CMK (cell line): Measurements from ENCODE around the gene SHMT2.

Source experiments
- DNase-seq: peaks from one replicate; pipeline ENCODE4 v3.0.0-alpha.2; 2010; ENCODE audit warnings: low read depth

SHMT2 gene

DNA sequence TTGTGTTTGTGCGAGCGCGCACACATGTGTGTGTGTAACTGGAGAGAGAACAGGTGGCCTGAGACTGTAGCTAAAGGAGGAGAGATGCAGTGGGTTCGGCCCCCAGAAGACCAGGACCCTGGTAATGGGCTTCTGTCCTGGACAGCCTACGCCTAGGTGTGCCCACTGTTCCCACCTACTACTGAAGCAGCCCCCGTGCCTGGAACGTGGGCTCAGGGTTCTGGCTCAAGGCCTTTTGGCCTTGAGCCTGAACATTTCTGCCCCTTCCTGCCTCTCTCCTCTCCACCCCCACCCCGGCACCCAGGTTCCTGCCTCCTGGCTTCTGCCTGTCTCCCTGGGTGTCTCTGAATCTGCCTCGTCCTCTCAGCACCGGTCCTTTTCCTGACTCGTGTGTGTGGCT lies 14.4 kb upstream of the SHMT2 start:
- DNase-seq = no peak

DNA sequence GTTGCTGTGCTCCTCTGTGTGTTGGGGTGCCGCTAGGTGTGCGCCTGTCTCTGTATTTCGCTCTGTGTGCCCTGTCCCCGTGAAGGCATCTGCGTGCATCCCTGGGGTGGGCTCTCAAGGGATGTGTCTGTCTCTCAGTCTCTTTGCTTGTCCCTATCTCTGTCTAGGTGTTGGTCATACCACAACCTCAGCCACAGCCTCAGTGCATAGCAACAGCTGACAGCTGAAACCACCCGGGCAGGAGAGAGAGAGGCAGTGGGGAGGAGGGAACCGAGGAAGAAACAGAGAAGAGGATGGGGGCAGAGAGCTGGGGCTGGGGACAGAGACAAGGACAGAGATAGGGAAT lies 13.9 kb upstream of the SHMT2 start:
- DNase-seq = no peak

DNA sequence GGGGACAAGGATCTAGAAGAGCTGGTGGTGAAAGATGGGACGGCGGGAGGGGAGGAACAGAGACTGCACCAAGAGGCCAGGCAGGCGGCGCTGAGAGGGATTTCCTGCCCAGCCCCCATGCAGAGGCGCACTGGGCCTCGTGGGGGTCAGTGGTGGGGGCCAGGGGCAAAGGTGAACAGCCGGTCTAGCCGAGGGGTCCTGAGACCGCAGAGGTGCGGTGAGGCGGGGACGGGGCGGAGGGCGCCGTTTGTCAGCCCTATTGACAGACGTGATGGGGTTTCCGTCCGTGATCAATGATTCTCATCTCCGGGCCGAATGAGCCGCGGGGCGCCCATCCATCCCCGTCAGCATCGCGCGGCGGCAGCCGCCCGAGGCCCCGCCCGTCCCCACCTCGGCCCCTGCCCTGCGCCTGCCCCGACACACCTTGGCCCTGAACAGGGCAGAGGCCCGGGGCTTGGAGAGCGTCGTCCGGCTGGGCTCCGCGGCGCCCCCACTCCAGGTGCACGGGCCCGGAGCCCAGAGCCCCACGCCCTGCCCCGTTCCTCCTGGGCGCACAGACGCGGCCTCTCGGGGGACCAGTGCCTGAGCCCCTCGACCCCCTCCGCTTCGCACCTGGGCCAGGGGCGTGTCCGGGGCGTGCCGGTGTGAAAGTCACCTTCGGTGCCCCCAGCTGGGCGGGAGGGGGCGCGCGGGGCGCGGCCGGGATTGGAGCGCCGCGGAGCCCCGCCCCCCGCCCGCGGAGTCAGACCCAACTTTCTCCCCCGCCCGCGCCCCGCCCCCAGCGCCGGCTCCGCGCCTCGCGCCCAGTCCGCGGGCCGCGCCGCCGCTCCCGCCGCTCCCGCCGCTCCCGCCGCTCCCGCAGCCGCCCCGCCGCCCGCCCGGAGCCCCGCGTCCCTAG lies 13.2 kb upstream of the SHMT2 start, which contains the start of gene NXPH4:
Gene NXPH4 (plus strand): TSS at position 781 of the 898 bp plus-strand sequence. CDS start 176 bp downstream, outside the sequence.
- no peak for DNase-seq

DNA sequence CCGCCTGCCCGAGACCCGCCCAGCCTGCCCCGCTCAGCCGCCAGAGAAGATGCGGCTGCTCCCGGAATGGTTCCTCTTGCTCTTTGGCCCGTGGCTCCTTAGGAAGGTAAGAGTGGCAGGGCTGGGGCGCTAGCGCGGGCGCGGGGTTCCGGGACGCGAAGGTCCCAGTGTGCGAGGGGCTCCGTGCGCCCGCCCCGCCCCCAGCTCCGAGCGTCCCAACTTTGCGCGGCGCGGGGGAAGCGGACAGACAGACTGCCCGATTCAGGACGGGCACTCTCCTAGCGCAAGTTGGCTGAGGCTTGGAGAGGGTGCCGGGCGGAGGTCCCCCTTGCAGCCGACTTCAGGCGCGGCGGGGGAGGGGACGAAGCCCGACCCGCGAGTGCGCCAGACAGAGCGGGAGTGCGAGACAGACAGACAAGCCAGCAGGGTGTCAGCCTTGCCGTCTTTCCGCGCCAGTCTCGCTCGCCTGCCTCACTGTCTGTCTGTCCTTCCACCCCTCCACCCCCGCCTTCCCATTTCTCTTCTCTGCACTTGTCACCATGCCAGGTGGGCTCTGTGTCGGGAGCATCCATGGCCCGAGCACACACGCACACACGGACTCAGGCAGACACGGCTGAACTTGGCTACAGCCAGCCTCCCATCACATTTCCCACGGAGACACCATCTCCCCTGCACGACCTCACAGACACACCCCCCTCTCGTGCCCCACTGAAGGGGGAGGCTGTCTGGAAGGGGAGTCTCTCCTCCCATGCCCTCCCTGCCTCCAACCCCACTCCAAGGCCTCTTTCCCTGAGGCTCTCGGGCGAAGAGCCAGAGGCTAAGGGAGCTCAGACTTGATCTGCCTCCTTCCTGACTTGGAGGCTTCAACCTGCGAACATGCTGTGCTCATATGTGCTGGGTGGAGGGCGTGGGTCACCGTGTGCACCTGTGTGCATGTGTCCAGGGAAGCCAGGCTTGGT lies 12.3 kb upstream of the SHMT2 start:
- DNase-seq = no peak

DNA sequence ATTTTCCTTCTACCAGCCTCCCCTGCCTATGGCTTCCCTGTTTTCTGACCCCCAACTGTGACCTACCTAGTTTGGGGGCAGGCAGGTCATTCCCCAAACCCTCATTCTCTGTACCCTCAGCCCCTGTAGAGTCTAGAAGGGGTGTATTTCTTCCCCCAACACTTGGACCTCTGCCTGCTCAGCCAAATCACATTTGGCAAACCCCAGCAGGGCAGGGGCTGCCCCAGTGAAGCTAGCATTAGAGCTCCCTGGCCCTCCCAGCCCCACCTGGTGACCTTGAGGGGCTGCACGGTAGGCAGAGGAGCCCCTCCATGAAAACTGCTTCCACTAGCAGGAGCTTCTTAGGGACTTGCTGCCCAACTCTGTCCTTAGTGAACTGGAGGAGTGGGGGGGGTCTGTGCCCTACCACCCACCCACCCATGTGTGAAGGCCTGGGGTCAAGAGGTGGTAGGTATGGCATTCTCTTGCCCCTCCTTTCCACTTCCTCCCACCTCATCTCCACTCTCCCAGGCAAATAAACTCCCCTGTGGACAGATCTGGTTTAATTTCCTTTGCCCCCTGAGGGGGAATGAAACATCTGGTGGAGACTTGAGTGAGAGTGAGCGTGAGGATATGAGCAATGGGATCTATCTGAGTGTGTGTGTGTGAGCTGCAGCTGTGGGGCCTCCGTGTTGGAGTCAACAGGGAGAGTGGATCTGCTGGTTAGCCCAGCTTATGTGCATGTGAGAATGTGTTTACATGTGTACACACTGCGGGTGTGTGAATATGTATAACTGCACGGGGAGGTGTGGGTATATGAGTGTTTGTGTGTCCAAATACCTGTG lies 11.3 kb upstream of the SHMT2 start:
- no peak for DNase-seq

DNA sequence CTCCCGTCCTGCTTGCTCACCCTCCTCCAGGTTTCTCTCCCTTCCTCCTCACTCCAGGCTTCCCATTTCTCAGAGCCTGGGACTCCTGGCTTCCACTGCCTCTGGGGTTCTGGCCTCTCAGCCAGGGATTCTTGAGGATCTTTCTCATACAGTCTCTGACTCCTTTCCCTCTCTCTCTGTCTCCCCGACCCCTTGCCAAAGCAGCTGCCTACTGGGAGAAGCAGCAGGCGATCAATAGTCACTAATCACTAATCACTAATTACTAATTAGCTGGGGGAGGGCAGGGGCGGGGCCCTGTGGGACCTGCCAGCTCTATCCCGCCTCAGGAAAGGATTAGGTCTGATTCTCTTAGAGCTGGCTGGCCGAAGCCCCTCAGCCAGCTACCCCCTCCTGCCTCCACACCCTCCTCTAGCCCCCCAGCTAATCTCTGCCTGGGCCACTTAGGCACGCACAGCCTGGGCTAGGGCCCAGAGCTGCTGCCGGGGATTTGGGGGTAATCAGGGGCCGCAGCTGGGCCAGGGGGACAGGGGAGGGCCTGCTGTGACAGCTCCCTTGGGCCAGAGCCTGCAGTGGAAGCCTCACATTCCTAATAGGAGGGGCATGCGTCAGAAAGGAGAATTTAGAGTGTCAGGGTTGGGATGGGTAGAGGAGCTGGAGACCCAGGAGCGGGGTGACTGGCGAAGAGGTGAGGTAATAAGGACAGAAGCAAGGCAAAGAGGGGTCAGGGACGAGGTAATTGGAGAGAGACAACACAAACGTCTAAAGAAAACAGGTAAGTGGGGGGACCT lies 10.1 kb upstream of the SHMT2 start:
- no peak for DNase-seq

DNA sequence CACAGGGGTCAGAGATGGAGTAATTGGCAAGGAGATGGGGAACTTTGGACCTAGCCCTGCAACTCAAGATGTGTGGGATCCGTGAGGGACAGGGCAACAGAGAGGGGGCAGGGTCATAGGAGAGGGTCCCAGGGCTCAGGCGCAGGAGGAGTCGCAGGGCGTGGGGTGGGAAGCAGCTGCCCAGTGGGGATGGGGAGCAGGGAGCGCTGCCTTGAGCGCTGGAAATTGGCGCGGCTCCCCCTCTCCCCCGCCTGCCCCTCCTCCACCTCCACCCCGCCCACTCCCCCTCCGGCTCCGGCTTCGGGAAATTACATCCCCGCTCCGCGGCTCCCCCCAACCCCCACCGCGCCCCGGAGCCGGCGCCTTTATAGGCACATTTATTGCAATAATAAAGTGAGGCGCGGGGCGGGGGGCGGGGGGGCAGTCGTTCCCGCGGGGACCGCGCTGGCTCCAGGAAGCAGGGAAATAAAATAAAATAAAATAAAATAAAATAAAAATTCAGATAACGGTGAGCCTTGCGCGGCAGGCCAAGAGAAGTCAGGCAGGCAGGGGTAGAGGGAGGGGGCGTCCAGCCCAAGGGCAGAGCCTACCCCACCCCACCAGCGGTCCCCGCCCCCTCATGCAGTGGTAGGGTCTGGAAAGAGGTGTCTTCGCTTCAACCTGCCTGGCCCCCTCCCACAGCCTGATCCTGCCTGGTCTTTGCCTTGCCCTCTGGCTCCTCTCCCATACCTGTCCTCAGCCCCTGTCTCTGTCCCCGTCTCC lies 9.3 kb upstream of the SHMT2 start:
- DNase-seq = no peak

DNA sequence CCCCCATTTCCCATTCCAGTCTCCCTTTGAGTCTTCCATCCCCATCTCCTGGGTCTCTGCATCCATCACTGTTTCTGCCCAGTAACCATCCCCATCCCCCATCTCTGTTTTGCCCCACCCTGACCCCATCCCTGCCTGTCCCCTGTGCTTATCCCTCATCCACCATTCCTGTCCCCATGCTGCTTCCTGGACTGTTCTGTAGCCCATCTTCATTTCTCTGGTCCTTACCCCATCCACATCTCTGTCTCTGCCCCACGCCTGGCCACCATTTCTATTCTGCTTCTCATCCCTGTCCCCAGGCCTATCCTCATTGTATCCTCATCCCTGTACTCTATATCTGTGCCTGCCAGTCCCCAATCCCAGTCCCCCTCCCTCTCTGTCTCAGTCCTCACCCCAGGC lies 8.7 kb upstream of the SHMT2 start:
- no peak for DNase-seq

DNA sequence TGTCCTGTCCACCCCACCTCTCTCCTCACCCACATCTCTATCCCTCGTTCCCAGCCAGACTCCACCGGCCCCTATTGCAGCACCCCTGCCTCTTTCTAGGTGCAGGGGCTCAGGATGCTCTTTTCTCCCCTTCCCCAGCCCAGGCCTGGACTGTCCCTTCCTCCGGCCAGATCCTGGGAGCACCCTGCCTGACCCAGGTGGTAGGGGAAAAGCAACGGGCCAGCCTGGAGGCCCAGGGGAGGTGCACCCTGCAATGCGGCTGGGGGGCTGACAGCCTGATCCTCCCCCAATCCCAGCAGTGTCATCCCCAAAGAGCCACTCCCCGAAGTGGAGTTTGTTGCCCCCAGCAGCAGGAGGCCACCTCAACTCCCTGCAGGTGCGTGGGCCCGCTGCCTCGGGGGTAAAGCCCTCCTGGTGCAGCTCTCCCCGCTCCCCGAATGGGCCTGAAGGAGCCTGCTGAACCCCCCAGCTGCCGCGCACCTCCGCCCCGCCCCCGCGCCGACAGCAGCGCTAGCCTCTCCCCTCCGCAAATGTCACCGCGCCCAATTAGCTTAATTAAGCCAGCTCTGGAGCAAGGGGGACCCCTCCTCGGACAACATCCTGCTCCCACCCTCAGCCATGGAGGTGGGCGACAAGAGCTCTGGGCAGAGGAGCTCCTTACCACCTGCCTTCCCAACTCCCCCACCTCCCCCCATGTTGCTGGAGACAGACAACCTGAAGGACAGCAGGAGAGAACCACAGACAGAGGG lies 8.2 kb upstream of the SHMT2 start:
- no peak for DNase-seq

DNA sequence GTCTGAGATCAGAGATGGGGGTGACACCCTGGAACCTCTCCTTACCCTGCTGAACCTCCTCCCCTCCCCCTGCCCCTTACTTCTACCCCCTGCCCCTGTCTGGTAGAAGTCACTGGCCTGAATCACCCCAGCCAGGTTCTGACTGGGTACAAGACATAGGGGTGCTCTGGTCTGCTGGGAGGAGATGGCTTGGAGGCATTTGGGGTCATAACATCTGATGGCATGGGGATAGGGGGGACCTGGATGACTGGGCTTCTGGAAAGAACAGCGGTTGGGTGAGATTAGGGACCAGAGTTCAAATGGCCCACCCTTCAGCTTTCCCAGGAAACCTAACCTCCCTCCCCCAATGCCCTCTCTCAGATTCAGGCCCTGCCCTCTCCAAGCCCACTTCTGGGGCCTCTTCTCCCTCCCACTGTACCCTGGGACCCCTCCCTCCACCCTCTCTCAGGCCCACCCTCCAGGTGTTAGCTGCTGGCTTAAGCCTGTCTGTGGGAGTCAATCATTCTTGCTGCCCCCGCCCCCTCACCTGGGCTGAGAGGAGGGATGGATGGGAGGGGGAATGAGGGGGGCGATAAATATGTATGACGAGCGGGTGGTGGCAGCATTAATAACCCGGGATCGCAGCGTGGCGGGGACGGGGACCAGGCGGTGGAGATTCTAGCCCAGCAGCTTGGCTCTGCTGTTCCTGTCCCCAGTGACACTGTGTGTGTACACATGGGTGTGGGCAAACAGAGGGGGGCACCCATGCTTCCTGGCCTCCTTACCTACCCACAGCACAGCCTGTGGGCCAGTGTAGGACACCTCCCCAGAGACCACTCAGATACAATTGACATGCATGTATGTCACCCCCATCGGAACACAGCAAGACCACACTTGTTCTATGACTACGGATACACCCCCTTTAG lies 7.0 kb upstream of the SHMT2 start:
- no peak for DNase-seq

DNA sequence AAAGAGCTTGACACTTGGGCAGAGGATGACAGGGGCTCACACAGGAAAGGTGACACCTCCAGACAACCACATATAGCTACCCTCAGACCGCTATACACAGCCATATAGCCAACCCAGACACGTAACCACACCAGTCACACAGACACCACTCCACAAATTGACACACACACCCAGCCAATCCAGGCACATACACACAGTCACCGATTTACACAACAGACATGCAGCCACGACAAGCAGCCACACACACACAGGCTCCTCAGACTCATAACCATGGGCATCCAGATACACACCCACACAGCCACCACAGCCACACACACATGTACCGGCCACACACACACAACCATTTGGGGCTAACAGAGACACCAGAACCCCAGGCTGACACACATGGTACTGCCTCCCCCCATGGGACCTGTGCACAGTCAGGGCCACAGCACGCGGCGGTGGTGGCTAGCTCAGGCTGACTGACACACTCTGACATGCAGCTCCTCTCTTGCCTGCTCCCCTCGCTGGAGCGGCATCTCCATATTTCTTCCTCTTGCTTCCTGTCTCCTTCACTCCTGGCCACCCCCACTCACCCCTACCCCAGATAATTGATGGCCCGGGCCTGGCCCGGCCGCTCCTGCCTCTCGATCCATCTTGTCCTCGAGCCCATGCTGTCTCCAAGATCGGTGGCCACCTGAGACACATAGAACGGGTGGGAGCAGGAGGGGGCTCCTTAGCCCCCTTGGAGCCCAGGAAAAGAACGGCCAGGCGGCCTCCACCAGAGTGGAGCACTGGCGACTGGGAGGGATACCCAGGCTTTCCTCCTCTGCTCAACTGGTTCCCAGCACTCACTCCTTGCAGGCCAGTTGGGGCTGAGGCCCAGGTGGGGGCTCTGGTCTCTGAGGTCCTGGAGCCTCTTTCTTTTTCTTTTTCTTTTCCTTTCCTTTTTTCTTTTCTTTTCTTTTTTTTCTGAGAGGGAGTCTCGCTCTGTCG lies 6.0 kb upstream of the SHMT2 start:
- DNase-seq = no peak

DNA sequence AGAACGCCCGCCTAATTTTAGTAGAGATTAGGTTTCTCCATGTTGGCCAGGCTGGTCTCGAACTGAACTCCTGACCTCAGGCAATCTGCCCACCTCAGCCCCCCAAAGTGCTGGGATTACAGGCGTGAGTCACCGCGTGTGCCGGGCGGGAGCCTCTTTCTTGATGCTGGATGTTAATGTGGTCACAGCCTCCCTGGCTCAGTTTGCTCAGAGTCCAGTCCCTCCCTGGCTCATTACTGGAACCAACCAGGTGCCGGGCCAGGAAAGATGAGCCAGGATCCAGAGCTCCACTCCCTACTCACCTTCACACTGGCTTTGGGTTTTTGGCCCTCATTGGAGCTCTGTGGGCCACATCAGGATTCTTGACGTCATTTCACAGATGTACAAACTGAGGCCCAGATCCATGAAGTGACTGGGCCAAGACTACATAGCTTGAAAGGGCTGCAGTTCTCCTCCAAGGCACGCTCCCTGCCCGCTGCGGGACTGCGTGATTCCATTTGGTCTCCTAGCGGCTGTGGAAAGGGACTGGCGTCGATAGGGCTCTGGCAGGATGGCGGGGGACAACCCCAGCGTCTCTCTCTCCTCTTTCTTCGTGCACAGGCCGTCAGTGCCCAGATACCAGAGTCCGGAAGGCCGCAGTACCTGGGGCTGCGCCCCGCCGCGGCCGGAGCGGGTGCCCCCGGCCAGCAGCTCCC lies 5.1 kb upstream of the SHMT2 start:
- no peak for DNase-seq

DNA sequence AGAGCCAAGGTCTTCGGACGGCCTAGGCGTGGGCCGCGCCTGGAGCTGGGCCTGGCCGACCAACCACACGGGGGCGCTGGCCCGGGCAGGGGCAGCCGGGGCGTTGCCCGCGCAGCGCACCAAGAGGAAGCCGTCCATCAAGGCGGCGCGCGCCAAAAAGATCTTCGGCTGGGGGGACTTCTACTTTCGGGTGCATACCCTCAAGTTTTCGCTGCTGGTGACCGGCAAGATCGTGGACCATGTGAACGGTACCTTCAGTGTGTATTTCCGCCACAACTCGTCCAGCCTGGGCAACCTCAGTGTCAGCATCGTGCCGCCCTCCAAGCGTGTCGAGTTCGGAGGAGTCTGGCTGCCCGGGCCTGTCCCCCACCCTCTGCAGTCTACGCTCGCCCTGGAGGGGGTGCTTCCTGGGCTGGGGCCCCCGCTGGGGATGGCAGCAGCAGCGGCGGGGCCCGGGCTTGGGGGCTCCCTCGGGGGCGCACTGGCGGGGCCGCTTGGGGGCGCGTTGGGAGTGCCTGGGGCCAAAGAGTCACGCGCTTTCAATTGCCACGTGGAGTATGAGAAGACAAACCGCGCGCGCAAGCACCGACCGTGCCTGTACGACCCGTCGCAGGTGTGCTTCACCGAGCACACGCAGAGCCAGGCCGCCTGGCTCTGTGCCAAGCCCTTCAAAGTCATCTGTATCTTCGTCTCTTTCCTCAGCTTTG lies 4.4 kb upstream of the SHMT2 start:
- no peak for DNase-seq

DNA sequence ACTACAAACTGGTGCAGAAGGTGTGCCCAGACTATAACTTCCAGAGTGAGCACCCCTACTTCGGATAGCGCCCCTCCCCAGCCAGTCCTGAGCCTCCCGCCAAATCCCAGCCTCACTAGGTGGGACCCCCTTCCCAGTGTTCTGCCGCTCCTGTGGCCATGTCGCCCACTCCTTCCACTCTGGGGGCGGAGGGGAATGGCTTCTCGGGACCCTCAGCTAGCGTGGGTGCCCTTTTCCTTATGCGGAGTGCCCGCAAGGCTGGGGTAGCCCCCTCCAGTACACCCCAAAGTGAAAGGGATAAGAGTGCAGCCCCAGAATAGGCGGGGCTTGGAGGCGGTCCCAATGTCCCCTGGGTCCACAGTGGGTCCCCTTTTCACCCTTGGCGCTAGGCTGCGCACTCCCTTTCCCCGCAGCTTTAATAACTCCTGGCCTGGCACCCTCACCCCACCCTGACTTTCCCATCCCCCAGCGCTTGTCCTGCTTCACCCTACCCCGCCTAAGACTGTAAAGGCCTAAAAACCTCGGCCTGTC lies 3.8 kb upstream of the SHMT2 start:
- no peak for DNase-seq

DNA sequence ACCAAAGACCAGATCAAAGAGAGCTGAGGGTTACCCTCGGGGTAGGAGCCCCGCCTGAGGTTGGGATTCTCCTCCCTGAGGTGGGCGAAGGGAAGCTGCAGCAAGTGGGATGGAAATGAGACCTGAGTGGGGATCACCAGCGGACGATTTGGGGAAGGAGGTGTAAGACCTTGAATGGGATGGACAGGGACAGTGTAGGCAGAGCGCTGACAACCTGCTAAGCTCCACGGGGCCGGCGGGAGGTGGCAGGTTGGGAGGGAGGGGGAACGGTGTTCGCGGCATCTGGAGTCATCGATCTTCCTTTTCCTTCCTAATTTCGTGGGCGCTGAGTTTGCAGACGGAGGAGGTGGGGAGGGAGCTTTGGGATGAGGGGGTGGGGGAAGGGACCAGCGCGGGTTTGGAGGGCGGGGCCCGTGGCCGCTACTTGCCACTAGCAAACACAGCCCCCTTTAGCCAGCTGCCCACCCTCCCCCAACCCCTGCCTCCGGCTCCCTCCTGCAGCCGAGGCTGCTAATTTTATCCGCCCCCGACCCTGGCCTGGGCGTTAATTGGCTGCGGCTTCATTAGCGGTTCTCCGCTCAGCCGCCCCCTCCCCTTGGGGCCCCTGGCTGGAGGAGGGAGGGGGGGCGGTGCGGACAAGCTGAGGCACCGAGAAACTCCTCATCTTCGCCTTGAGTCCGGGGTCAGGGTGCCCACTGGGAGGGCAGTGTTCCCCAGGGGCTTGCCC lies 2.8 kb upstream of the SHMT2 start:
- no peak for DNase-seq
